ENCODE measurements around the gene HDGF. TPM values are rescaled to one million over a fixed set of nuclear protein-coding genes. Genes with fewer than 3 reads are reported as not detected.
A peak's percentile ranks its signal among the peaks of the same experiment; 100 is the strongest.

The HDGF gene
- total and polyA plus RNA-seq, 2 donors (not counting 1 experiment from before 2014, with no cell fraction given): 99.1 to 138 TPM

DNA sequence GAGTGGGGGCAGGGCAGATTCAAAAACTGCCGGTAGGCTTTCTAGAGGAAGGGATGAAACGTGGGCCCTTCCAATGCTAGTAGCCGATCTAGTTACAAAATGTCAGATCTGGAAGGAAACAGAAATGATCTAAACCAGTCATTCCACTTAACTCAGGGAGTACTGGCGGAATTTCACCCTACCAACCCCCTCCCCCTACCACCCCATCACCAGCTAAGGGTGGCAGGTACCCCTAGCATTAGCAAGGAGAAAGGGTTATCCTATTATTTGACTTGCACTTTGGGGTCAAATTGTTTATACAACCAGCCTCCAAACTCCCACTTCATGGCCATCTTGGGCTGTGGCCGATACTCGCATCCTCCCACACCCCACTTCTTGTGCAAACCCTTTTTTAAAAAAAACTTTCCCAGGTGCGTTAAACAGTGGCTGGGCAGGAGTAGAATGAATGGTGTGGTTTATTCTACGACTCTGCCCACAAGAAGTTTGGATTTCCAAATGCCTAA lies 9.9 kb downstream of the HDGF start:
- Histone ChIP-seq H3K27ac (ENCODE audit: insufficient read depth, low read length) (peak overlapping the region; percentile 46), H3K4me2 (ENCODE audit: extremely low read depth, insufficient read depth, low read length) (peak overlapping the region; percentile 28), H3K9me3 (ENCODE audit: control insufficient read depth, insufficient read depth, low read depth, low read length) (no peaks in the 10 kb centered on the region), H4K20me1 (ENCODE audit: control insufficient read depth, extremely low read depth, insufficient read depth, low read length) (no peaks in the 10 kb centered on the region), H3K4me3 (replicated peaks in 1 of 4; ENCODE audit: control extremely low read depth in 1 of 4, insufficient read depth in 1 of 4, low read depth in 3 of 4, low read length in 4 of 4) (peak overlapping the region in 2 of 4 experiments; percentile 14 to 25), H3K4me1 (ENCODE audit: control insufficient read depth, extremely low read depth, insufficient read depth, low read length) (peaks cover 14% of the 10 kb centered on the region), H3K36me3 (ENCODE audit: control insufficient read depth, insufficient read depth, low read length) (peaks cover 24% of the 10 kb centered on the region), H3K79me2 (ENCODE audit: control insufficient read depth, insufficient read depth, low read length) (peaks cover 41% of the 10 kb centered on the region), H2AFZ (ENCODE audit: low read length) (peak overlapping the region; percentile 24), H3K27me3 (ENCODE audit: control insufficient read depth, insufficient read depth, low read length) (no peaks in the 10 kb centered on the region), H3K9ac (ENCODE audit: insufficient read depth, low read length) (no peak overlapping the region)
- TF ChIP-seq, protein P1, sequence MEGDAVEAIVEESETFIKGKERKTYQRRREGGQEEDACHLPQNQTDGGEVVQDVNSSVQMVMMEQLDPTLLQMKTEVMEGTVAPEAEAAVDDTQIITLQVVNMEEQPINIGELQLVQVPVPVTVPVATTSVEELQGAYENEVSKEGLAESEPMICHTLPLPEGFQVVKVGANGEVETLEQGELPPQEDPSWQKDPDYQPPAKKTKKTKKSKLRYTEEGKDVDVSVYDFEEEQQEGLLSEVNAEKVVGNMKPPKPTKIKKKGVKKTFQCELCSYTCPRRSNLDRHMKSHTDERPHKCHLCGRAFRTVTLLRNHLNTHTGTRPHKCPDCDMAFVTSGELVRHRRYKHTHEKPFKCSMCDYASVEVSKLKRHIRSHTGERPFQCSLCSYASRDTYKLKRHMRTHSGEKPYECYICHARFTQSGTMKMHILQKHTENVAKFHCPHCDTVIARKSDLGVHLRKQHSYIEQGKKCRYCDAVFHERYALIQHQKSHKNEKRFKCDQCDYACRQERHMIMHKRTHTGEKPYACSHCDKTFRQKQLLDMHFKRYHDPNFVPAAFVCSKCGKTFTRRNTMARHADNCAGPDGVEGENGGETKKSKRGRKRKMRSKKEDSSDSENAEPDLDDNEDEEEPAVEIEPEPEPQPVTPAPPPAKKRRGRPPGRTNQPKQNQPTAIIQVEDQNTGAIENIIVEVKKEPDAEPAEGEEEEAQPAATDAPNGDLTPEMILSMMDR (conservative IDR thresholded peaks at IDR 0.05 in 1 of 2, IDR thresholded peaks at IDR 0.05 in 1 of 2; ENCODE audit: low read depth in 1 of 2, low read length in 2 of 2): no peak
- TF ChIP-seq EZH2 (IDR thresholded peaks at IDR 0.05; ENCODE audit: low read length, missing control alignments): no peak
- DNase-seq (ENCODE audit: low read depth in 2 of 2): no peak

DNA sequence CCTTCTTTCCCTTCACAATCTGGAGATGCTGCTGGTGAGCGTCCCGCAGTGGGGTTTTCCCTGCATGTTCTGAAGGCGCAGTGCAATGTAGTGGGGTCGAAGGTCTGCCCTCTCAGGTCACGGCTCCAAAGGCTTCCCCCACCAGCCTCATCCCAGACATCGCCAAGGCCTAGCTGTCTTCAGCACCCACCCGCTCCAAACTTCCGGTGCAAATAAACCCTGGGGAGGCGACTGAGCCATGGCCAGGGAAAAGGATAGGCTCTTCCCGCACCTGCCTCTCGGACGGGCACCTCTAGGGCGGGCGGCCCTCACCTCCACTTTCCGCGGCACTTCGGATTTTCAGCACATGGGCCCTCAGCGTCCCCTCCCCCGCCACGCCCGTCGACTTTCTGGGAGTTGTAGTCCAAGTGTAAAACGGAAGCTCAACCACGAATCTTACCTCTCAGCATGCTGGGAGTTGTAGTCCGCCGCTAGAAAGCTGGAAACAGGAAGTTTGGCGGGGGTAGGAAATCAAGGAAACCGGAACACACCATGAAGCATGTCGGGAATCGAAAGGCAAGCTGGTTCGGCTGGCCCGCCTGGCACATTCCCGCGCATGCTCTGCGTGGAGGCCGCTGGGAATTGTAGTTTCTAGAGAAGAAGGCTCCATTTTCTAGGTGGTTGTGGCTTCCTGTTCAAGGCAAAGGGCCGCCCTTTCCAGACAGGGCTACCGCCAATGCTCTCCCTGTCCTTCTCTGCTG lies 10.6 kb downstream of the HDGF start, which contains the start of gene MRPL24:
Gene MRPL24, minus strand, starts transcription at position 348 of the 740 bp plus-strand sequence. CDS start 2,384 bp downstream, outside the sequence.
- H3K36me3 ChIP-seq (ENCODE audit: control insufficient read depth, insufficient read depth, low read length): peaks cover 24% of the 10 kb centered on the region
- peak within 1 kb of the TSS; percentile 79 to 98 (median 96) for H3K4me3 ChIP-seq (replicated peaks in 1 of 4; ENCODE audit: control extremely low read depth in 1 of 4, insufficient read depth in 1 of 4, low read depth in 3 of 4, low read length in 4 of 4)
- no peaks in the 10 kb centered on the region for H3K9me3 ChIP-seq (ENCODE audit: control insufficient read depth, insufficient read depth, low read depth, low read length)
- H3K4me2 ChIP-seq (ENCODE audit: extremely low read depth, insufficient read depth, low read length): peak within 1 kb of the TSS; percentile 100
- DNase-seq (ENCODE audit: low read depth in 2 of 2): peak; percentile 99 to 100
- H3K4me1 ChIP-seq (ENCODE audit: control insufficient read depth, extremely low read depth, insufficient read depth, low read length): peaks cover 8% of the 10 kb centered on the region
- H4K20me1 ChIP-seq (ENCODE audit: control insufficient read depth, extremely low read depth, insufficient read depth, low read length): no peaks in the 10 kb centered on the region
- TF ChIP-seq, protein P1 (conservative IDR thresholded peaks at IDR 0.05 in 1 of 2, IDR thresholded peaks at IDR 0.05 in 1 of 2; ENCODE audit: low read depth in 1 of 2, low read length in 2 of 2): no peak
- no peak for TF ChIP-seq EZH2 (IDR thresholded peaks at IDR 0.05; ENCODE audit: low read length, missing control alignments)
- peaks cover 34% of the 10 kb centered on the region for H3K79me2 ChIP-seq (ENCODE audit: control insufficient read depth, insufficient read depth, low read length)
- H3K27me3 ChIP-seq (ENCODE audit: control insufficient read depth, insufficient read depth, low read length): no peaks in the 10 kb centered on the region
- peak within 1 kb of the TSS; percentile 73 for H3K9ac ChIP-seq (ENCODE audit: insufficient read depth, low read length)
- H3K27ac ChIP-seq (ENCODE audit: insufficient read depth, low read length): peak within 1 kb of the TSS; percentile 80
- H2AFZ ChIP-seq (ENCODE audit: low read length): peak within 1 kb of the TSS; percentile 74

DNA sequence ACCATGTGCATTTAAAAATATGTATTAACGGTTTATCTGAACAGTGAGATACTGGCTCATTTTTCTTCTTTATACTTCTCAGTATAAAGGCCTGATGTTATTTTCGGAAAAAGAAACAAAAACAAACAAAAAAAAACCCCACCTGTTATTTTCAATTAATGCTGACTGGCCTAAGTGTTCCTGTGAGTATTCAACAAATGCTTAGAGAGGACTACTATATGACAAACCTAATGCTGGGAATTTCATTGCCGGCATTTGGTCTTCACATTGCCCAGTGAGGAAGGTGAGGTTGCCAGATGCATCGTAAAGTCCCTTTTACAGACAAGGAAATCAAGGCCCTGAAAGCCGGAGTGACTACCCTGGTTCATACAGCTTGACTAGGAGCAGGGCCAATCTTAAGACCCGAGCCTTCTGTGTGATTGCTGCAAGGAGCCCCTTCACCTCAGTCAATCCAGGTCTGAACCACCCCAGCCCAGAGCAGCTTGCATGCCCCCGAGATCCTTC lies 11.2 kb downstream of the HDGF start:
- no peak for DNase-seq (ENCODE audit: low read depth in 2 of 2)
- peaks cover 4% of the 10 kb centered on the region for H3K4me1 ChIP-seq (ENCODE audit: control insufficient read depth, extremely low read depth, insufficient read depth, low read length)
- H3K4me3 ChIP-seq (replicated peaks in 1 of 4; ENCODE audit: control extremely low read depth in 1 of 4, insufficient read depth in 1 of 4, low read depth in 3 of 4, low read length in 4 of 4): peak overlapping the region; percentile 79 to 98 (median 96)
- no peaks in the 10 kb centered on the region for H3K9me3 ChIP-seq (ENCODE audit: control insufficient read depth, insufficient read depth, low read depth, low read length)
- peaks cover 28% of the 10 kb centered on the region for H3K79me2 ChIP-seq (ENCODE audit: control insufficient read depth, insufficient read depth, low read length)
- peak overlapping the region; percentile 74 for H2AFZ ChIP-seq (ENCODE audit: low read length)
- H3K9ac ChIP-seq (ENCODE audit: insufficient read depth, low read length): peak overlapping the region; percentile 73
- TF ChIP-seq, protein P1 (conservative IDR thresholded peaks at IDR 0.05 in 1 of 2, IDR thresholded peaks at IDR 0.05 in 1 of 2; ENCODE audit: low read depth in 1 of 2, low read length in 2 of 2): no peak
- no peak for TF ChIP-seq EZH2 (IDR thresholded peaks at IDR 0.05; ENCODE audit: low read length, missing control alignments)
- H3K27me3 ChIP-seq (ENCODE audit: control insufficient read depth, insufficient read depth, low read length): no peaks in the 10 kb centered on the region
- H3K36me3 ChIP-seq (ENCODE audit: control insufficient read depth, insufficient read depth, low read length): peaks cover 25% of the 10 kb centered on the region
- peak overlapping the region; percentile 80 for H3K27ac ChIP-seq (ENCODE audit: insufficient read depth, low read length)
- H4K20me1 ChIP-seq (ENCODE audit: control insufficient read depth, extremely low read depth, insufficient read depth, low read length): no peaks in the 10 kb centered on the region
- H3K4me2 ChIP-seq (ENCODE audit: extremely low read depth, insufficient read depth, low read length): peak overlapping the region; percentile 100
